K562 (cell line): ENCODE data around the gene CCR9. TPM values are rescaled to one million over a fixed set of nuclear protein-coding genes. Genes with fewer than 3 reads are reported as not detected.
A peak's percentile ranks its signal among the peaks of the same experiment; 100 is the strongest.

Experiments used
- CREBBP ChIP-seq: IDR thresholded peaks from one replicate; pipeline ENCODE4 v1.6.1; 2012; ENCODE audit warnings: low read depth, mild to moderate bottlenecking, control low read depth, inconsistent platforms, low read length
- E2F5 ChIP-seq: sonication (generic); formaldehyde crosslinking; IDR thresholded peaks from 2 replicates; pipeline ENCODE4 v1.8.0; 2022; ENCODE audit warnings: mild to moderate bottlenecking, missing genetic modification reagents
- EWSR1 ChIP-seq: fragments of 450-650 bp; IDR thresholded peaks from 2 replicates; pipeline ENCODE4 v1.6.1; 2018; ENCODE audit warnings: borderline replicate concordance, mild to moderate bottlenecking, low read depth, moderate library complexity; ENCODE audit not compliant: partially characterized antibody
- FOXA1 ChIP-seq: fragments of 450-650 bp; IDR thresholded peaks from 2 replicates; pipeline ENCODE4 v1.6.1; 2016; ENCODE audit warnings: mild to moderate bottlenecking, borderline replicate concordance
- FOXK1 ChIP-seq: sonication (generic); formaldehyde crosslinking; IDR thresholded peaks from 2 replicates; pipeline ENCODE4 v1.8.0; 2022; ENCODE audit warnings: missing genetic modification reagents, mild to moderate bottlenecking, borderline replicate concordance
- JUND ChIP-seq, 2 experiments: IDR thresholded peaks; 2 replicates in 1 of 2; 3 replicates in 1 of 2; pipeline ENCODE4 v1.6.1; 2011; ENCODE audit warnings: borderline replicate concordance in 2 of 2, low read depth in 2 of 2, low read length in 2 of 2, improper control_type of control experiment in 1 of 2, missing biosample characterization in 1 of 2, missing genetic modification characterization in 1 of 2, missing genetic modification reagents in 1 of 2
- NEUROD1 ChIP-seq: fragments of 150-350 bp; IDR thresholded peaks from 2 replicates; pipeline ENCODE4 v1.6.1; 2014; ENCODE audit warnings: borderline replicate concordance, low read length, low read depth; ENCODE audit not compliant: partially characterized antibody
- OTX1 ChIP-seq: fragments of 450-650 bp; formaldehyde crosslinking; IDR thresholded peaks from 2 replicates; pipeline ENCODE4 v1.4.0; 2022; ENCODE audit warnings: mild to moderate bottlenecking
- PRMT5 ChIP-seq: sonication (generic); formaldehyde crosslinking; IDR thresholded peaks from 2 replicates; pipeline ENCODE4 v1.5.0; 2020; ENCODE audit warnings: missing genetic modification reagents
- REST ChIP-seq, 2 experiments: fragments of 450-650 bp; formaldehyde crosslinking in 1 of 2; IDR thresholded peaks; 2 replicates each; pipeline versions ENCODE4 v1.4.0 to v1.6.1; 2014 to 2020; ENCODE audit warnings: mild to moderate bottlenecking in 2 of 2, borderline replicate concordance in 1 of 2, low read depth in 1 of 2
- STAT5B ChIP-seq: fragments of 250-450 bp; sonication (Bioruptor Pico); IDR thresholded peaks from 2 replicates; pipeline ENCODE4 v1.8.0; 2021; ENCODE audit warnings: mild to moderate bottlenecking, inconsistent platforms
- SUPT5H ChIP-seq: fragments of 450-650 bp; IDR thresholded peaks from 2 replicates; pipeline ENCODE4 v1.6.1; 2016
- TFAP4 ChIP-seq: sonication (generic); formaldehyde crosslinking; IDR thresholded peaks from 2 replicates; pipeline ENCODE4 v1.8.0; 2022; ENCODE audit warnings: missing genetic modification reagents, mild to moderate bottlenecking, moderate library complexity, borderline replicate concordance
- U2AF2 ChIP-seq: fragments of 200-400 bp; formaldehyde crosslinking; optimal IDR thresholded peaks from 2 replicates; pipeline ENCODE3; 2017; ENCODE audit warnings: low read depth, mild to moderate bottlenecking, low read length
- ZFX ChIP-seq: sonication (generic); formaldehyde crosslinking; IDR thresholded peaks from 2 replicates; pipeline ENCODE4 v1.8.0; 2022; ENCODE audit warnings: mild to moderate bottlenecking, missing genetic modification reagents, moderate library complexity
- ZKSCAN1 ChIP-seq: fragments of 150-350 bp; IDR thresholded peaks from 2 replicates; pipeline ENCODE4 v1.6.1; 2016; ENCODE audit warnings: low read depth, low read length
- ZNF263 ChIP-seq: sonication (generic); formaldehyde crosslinking; IDR thresholded peaks from 2 replicates; pipeline ENCODE4 v1.8.0; 2022; ENCODE audit warnings: mild to moderate bottlenecking, missing genetic modification reagents, borderline replicate concordance
- polyA plus RNA-seq, 8 experiments: library from polyadenylated mRNA; depleted of rRNA in 4 of 8; stranded (reverse) in 5 of 8; unstranded in 3 of 8; fragments of >200 nt; fragmentation: Nextera tagmentation in 2 of 8; fragmentation: Illumina TruSeq in 1 of 8; extraction: Ambion mirVana in 2 of 8; extraction: Trizol in 1 of 8; gene quantifications; 2 replicates each; pipeline versions ENCODE4 v1.2.1 to v1.2.3, GENCODE V29; 2011 to 2014; ENCODE audit warnings: inconsistent platforms in 1 of 8, missing spikeins in 1 of 8
- total RNA-seq, 7 experiments: library from RNA; depleted of rRNA in 6 of 7; stranded (reverse); fragments of >200 nt in 6 of 7; fragmentation: Illumina TruSeq in 2 of 7; extraction: Trizol in 2 of 7; gene quantifications; 2 replicates each; pipeline versions ENCODE4 v1.2.1 to v1.2.3, GENCODE V29; 2011 to 2021; ENCODE audit warnings: low replicate concordance in 1 of 7

CCR9 gene
- total and polyA plus RNA-seq, 9 of the 15 experiments (the other 6 are each of a cell fraction or from before 2014, with no cell fraction given): not detected

GRCh38 chr3:45841757-45842491 lies 44.4 kb upstream of the CCR9 start, which contains the start of gene LZTFL1 (continued):
- 0 out of 2 replicates have a peak, but pooled peaks have one; percentile 71 for TF ChIP-seq E2F5 (CRISPR knock-in tag)
- peak; percentile 74 for TF ChIP-seq NEUROD1
- no peak for TF ChIP-seq U2AF2
- no peak for TF ChIP-seq OTX1 (CRISPR knock-in tag)
- no peak for TF ChIP-seq ZKSCAN1
- TF ChIP-seq SUPT5H: 0 out of 2 replicates have a peak, but pooled peaks have one; percentile 49
- TF ChIP-seq FOXK1 (CRISPR knock-in tag): peak; percentile 31; the same call in 1 of the 2 replicates
- TF ChIP-seq STAT5B (CRISPR knock-in tag): no peak
- TF ChIP-seq CREBBP: no peak
- TF ChIP-seq ZNF263 (CRISPR knock-in tag): peak; percentile 58; the same call in 1 of the 2 replicates
- TF ChIP-seq PRMT5: no peak
- peak; percentile 63; the same call in 1 of the 2 replicates for TF ChIP-seq TFAP4 (CRISPR knock-in tag)
- TF ChIP-seq FOXA1: no peak
- TF ChIP-seq JUND (IDR thresholded peaks at IDR 0.05; ENCODE audit: borderline replicate concordance, low read depth, low read length): peak; percentile 90
- peak; percentile 80; the same call in 2 of the 3 replicates for TF ChIP-seq JUND (tag; IDR thresholded peaks at IDR 0.05; ENCODE audit: borderline replicate concordance, low read depth, low read length)
- TF ChIP-seq EWSR1: no peak
- TF ChIP-seq ZFX (CRISPR knock-in tag): peak; percentile 89
- peak; percentile 86 for TF ChIP-seq REST (IDR thresholded peaks at IDR 0.05; ENCODE audit: borderline replicate concordance)
- TF ChIP-seq REST (CRISPR knock-in tag; IDR thresholded peaks at IDR 0.05; ENCODE audit: low read depth): 0 out of 2 replicates have a peak, but pooled peaks have one; percentile 20
